Suprapubic skin (tissue), 3 donors: ENCODE results near the gene DOK6.

Experiments used
- CTCF ChIP-seq, 2 donors: fragments of 200-600 bp in 1 of 2; fragments of 450-650 bp in 1 of 2; sonication (generic) in 1 of 2; IDR thresholded peaks; one replicate each; pipeline ENCODE4 v1.5.1; 2016 to 2019; ENCODE audit warnings: antibody characterized with exemption in 2 of 2, mild to moderate bottlenecking in 1 of 2, moderate library complexity in 1 of 2
- POLR2AphosphoS5 ChIP-seq, 3 donors: sonication (generic); formaldehyde crosslinking; IDR thresholded peaks; one replicate each; pipeline ENCODE4 v1.6.1; 2017; ENCODE audit warnings: antibody characterized with exemption in 3 of 3

DNA sequence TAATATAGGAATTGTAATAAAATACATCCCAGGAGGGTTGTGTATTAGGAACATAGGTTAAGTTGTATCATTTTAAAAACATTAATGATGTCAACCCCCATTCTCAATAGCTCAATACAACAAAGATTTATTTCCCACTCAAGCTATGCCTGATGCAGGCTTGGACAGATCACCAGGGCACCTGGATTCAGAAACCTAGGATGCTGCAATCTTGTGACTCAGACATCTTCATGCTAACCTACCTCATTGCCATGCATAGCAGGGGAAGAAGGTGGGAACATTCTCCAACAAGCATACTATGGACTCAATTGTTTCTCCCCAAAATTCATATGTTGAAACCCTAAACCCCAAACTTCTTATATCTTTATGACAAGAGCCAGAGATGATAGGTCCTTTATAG is 302.8 kb downstream of the DOK6 start:
- no peak for TF ChIP-seq CTCF (IDR thresholded peaks at IDR 0.05)
- TF ChIP-seq POLR2AphosphoS5 (IDR thresholded peaks at IDR 0.05): no peak
